ENCODE measurements around the gene CDADC1.

DNA sequence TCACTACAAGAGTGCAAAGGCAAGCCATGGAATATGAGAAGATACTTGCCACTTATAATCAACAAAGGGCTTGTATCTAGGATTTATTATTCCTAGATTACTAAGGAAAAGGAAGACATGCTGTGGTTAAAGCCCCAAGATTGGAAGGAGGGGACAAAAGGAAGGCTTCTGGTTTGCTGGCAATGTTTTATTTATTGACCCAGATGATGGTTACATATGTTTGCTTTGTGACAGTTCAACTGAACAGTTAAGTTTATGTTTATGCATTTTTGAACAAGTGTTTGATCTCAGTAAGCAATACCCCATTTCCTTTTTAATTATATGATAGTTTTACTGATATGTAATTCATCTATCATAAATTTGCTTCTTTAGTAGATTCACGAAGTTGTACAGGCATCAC, 40.3 kb downstream of the CDADC1 start:
- TF ChIP-seq, protein P1, sequence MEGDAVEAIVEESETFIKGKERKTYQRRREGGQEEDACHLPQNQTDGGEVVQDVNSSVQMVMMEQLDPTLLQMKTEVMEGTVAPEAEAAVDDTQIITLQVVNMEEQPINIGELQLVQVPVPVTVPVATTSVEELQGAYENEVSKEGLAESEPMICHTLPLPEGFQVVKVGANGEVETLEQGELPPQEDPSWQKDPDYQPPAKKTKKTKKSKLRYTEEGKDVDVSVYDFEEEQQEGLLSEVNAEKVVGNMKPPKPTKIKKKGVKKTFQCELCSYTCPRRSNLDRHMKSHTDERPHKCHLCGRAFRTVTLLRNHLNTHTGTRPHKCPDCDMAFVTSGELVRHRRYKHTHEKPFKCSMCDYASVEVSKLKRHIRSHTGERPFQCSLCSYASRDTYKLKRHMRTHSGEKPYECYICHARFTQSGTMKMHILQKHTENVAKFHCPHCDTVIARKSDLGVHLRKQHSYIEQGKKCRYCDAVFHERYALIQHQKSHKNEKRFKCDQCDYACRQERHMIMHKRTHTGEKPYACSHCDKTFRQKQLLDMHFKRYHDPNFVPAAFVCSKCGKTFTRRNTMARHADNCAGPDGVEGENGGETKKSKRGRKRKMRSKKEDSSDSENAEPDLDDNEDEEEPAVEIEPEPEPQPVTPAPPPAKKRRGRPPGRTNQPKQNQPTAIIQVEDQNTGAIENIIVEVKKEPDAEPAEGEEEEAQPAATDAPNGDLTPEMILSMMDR (IDR thresholded peaks at IDR 0.05) = no peak
- no peak for TF ChIP-seq POLR2A (IDR thresholded peaks at IDR 0.05)
- TF ChIP-seq POLR2AphosphoS5 (IDR thresholded peaks at IDR 0.05) = no peak
